Upper lobe of left lung (tissue), 6 donors: Measurements from ENCODE around the gene QPRT. TPM values are rescaled to one million over a fixed set of nuclear protein-coding genes. Genes with fewer than 3 reads are reported as not detected.

Source experiments
- ATAC-seq, 2 donors: fragments of 200-7000 bp; cut with Tn5 transposase; one replicate each; pipeline ENCODE4 v1.9.1; 2022; ENCODE audit warnings: mild to moderate bottlenecking in 2 of 2, moderate library complexity in 2 of 2; ENCODE audit not compliant: low FRiP score in 2 of 2
- DNase-seq, 2 donors: peaks; one replicate each; pipeline ENCODE4 v3.0.0-alpha.2; 2019 to 2020
- H3K27ac ChIP-seq, 4 donors: fragments of 200-600 bp; sonication (generic); one replicate each; pipeline ENCODE4 v1.5.1; 2016 to 2019
- H3K27me3 ChIP-seq, 4 donors: fragments of 200-600 bp; sonication (generic); one replicate each; pipeline ENCODE4 v1.5.1; 2017 to 2019
- H3K36me3 ChIP-seq, 4 donors: fragments of 200-600 bp; sonication (generic); one replicate each; pipeline ENCODE4 v1.5.1; 2016 to 2019
- H3K4me1 ChIP-seq, 4 donors: fragments of 200-600 bp; sonication (generic); one replicate each; pipeline ENCODE4 v1.5.1; 2018 to 2019
- H3K4me3 ChIP-seq, 4 donors: fragments of 200-600 bp; sonication (generic); one replicate each; pipeline ENCODE4 v1.5.1; 2017 to 2019; ENCODE audit warnings: mild to moderate bottlenecking in 2 of 4, moderate library complexity in 1 of 4
- H3K9me3 ChIP-seq, 4 donors: fragments of 200-600 bp; sonication (generic); one replicate each; pipeline ENCODE4 v1.5.1; 2018 to 2019
- CTCF ChIP-seq, 6 experiments: fragments of 450-650 bp in 4 of 6; fragments of 200-600 bp in 2 of 6; sonication (generic) in 2 of 6; IDR thresholded peaks; one replicate each; pipeline ENCODE4 v1.5.1; 2016 to 2019; ENCODE audit warnings: antibody characterized with exemption in 6 of 6
- EP300 ChIP-seq, 4 donors: sonication (generic); formaldehyde crosslinking; IDR thresholded peaks; one replicate each; pipeline ENCODE4 v1.5.1; 2017; ENCODE audit warnings: antibody characterized with exemption in 4 of 4, control low read depth in 2 of 4
- POLR2A ChIP-seq, 4 donors: fragments of 450-650 bp; IDR thresholded peaks; one replicate each; pipeline ENCODE4 v1.5.1; 2016 to 2017; ENCODE audit warnings: antibody characterized with exemption in 4 of 4, mild to moderate bottlenecking in 2 of 4
- POLR2AphosphoS5 ChIP-seq, 2 donors: sonication (generic); formaldehyde crosslinking; IDR thresholded peaks; one replicate each; pipeline ENCODE4 v1.5.1; 2017; ENCODE audit warnings: antibody characterized with exemption in 2 of 2
- WGBS, 2 donors: methylation state at CpG; one replicate each; pipeline ENCODE4 v1.1.5; 2017 to 2018; 5-methylcytosine and 5-hydroxymethylcytosine counted together
- total RNA-seq, 6 donors: library from RNA; depleted of rRNA in 4 of 6; stranded (reverse); fragments of >200 nt in 4 of 6; gene quantifications; one replicate each; pipeline versions ENCODE4 v1.1.0 to v1.2.1, GENCODE V29; 2016 to 2021
- donor health status: DM: no; HTN: no; CAD: no; lungs with moderate emphysema.
- donor health status: DM: no; HTN: yes; CAD: no; lungs with severe emphysema.

QPRT gene
- total RNA-seq, 6 donors from 2014 or later: 4.8 to 17.8 (median 9.8) TPM

- peak overlapping the region in 3 of 4 donors; percentile 23 to 41 (median 38) for H3K4me3 ChIP-seq
- no peaks in the 10 kb centered on the region for H3K9me3 ChIP-seq
- no peak for ATAC-seq
- DNase-seq: no peak
- H3K27ac ChIP-seq: peak overlapping the region in 1 of 4 donors; percentile 65
- no peaks in the 10 kb centered on the region for H3K27me3 ChIP-seq
- TF ChIP-seq POLR2A (IDR thresholded peaks at IDR 0.05) (no peak), EP300 (IDR thresholded peaks at IDR 0.05) (no peak), CTCF (IDR thresholded peaks at IDR 0.05) (no peak), POLR2AphosphoS5 (IDR thresholded peaks at IDR 0.05) (no peak)
- 64 to 77% methylated on average over 8 to 10 of the region's 10 CpGs for WGBS, 2 donors
- H3K4me1 ChIP-seq: peaks cover 0 to 11% (median 8%) of the 10 kb centered on the region in 4 donors
- no peaks in the 10 kb centered on the region for H3K36me3 ChIP-seq
Observed at GRCh38 chr16:29680180-29680598, 1.2 kb downstream of the QPRT start.

GRCh38 chr16:29683543-29684090 lies 4.6 kb downstream of the QPRT start:
- ATAC-seq: no peak
- DNase-seq: no peak
- H3K27me3 ChIP-seq: no peaks in the 10 kb centered on the region
- no peaks in the 10 kb centered on the region for H3K36me3 ChIP-seq
- H3K27ac ChIP-seq: no peak overlapping the region
- no peak overlapping the region for H3K4me3 ChIP-seq
- H3K4me1 ChIP-seq: peaks cover 0 to 11% (median 8%) of the 10 kb centered on the region in 4 donors
- TF ChIP-seq POLR2AphosphoS5 (IDR thresholded peaks at IDR 0.05) (no peak), EP300 (IDR thresholded peaks at IDR 0.05) (no peak), CTCF (IDR thresholded peaks at IDR 0.05) (no peak), POLR2A (IDR thresholded peaks at IDR 0.05) (no peak)
- H3K9me3 ChIP-seq: no peaks in the 10 kb centered on the region
- WGBS, 2 donors: 92 to 94% methylated on average over 6 to 9 of the region's 9 CpGs

- H3K27me3 ChIP-seq: no peaks in the 10 kb centered on the region
- H3K9me3 ChIP-seq: no peaks in the 10 kb centered on the region
- ATAC-seq (no peak), DNase-seq (no peak)
- no peak overlapping the region for H3K27ac ChIP-seq
- TF ChIP-seq EP300 (IDR thresholded peaks at IDR 0.05) (no peak), POLR2AphosphoS5 (IDR thresholded peaks at IDR 0.05) (no peak), POLR2A (IDR thresholded peaks at IDR 0.05) (no peak), CTCF (IDR thresholded peaks at IDR 0.05) (no peak)
- H3K4me3 ChIP-seq: no peak overlapping the region
- H3K36me3 ChIP-seq: no peaks in the 10 kb centered on the region
- peaks cover 0 to 4% (median under 1%) of the 10 kb centered on the region in 4 donors for H3K4me1 ChIP-seq
- WGBS, 2 donors: 80 to 86% methylated on average over 10 of the region's 10 CpGs
Observed at GRCh38 chr16:29684679-29685078, 5.7 kb downstream of the QPRT start.

GRCh38 chr16:29686740-29687332 lies 7.9 kb downstream of the QPRT start:
- no peak overlapping the region for H3K4me3 ChIP-seq
- no peak for ATAC-seq
- no peak overlapping the region for H3K27ac ChIP-seq
- WGBS, 2 donors: 71 to 73% methylated on average over 9 of the region's 9 CpGs
- no peak for TF ChIP-seq CTCF (IDR thresholded peaks at IDR 0.05)
- H3K4me1 ChIP-seq: no peaks in the 10 kb centered on the region
- no peaks in the 10 kb centered on the region for H3K36me3 ChIP-seq
- DNase-seq: no peak
- no peaks in the 10 kb centered on the region for H3K27me3 ChIP-seq
- no peaks in the 10 kb centered on the region for H3K9me3 ChIP-seq

- WGBS, 2 donors: 56 to 65% methylated on average over 2 of the region's 2 CpGs
- Histone ChIP-seq H3K9me3 (no peaks in the 10 kb centered on the region), H3K27me3 (no peaks in the 10 kb centered on the region), H3K4me3 (no peak overlapping the region), H3K4me1 (no peaks in the 10 kb centered on the region), H3K36me3 (no peaks in the 10 kb centered on the region), H3K27ac (no peak overlapping the region)
- no peak for TF ChIP-seq EP300 (IDR thresholded peaks at IDR 0.05)
- TF ChIP-seq CTCF (IDR thresholded peaks at IDR 0.05): no peak
- TF ChIP-seq POLR2A (IDR thresholded peaks at IDR 0.05): no peak
- no peak for TF ChIP-seq POLR2AphosphoS5 (IDR thresholded peaks at IDR 0.05)
- DNase-seq (no peak), ATAC-seq (no peak)
Observed at GRCh38 chr16:29687755-29688154, 8.8 kb downstream of the QPRT start.
